ENCODE results near the gene NCBP3. TPM values are rescaled to one million over a fixed set of nuclear protein-coding genes. Genes with fewer than 3 reads are reported as not detected.

The NCBP3 gene
- total and polyA plus RNA-seq, 2 of the 8 experiments (the other 6 are each of a cell fraction or from before 2014, with no cell fraction given): 19.6 to 46.1 TPM

GRCh38 chr17:3827124-3827773 lies 18.8 kb downstream of the NCBP3 start:
- Histone ChIP-seq H3K79me1 (ENCODE audit: low read depth, low read length) (peaks cover 2% of the 10 kb centered on the region; the same call in 1 of the 2 replicates), H3K23ac (ENCODE audit: insufficient read length) (no peak overlapping the region), H4K91ac (replicated peaks; ENCODE audit: insufficient read length, low read length) (no peak overlapping the region), H2BK12ac (ENCODE audit: low read depth, low read length) (no peak overlapping the region), H3K79me2 (ENCODE audit: control insufficient read depth in 1 of 2, insufficient read depth in 2 of 2, low read length in 2 of 2) (peaks cover 0 to 4% of the 10 kb centered on the region in 2 experiments; a peak in 2 of 4 replicates), H4K20me1 (replicated peaks in 1 of 2; ENCODE audit: control insufficient read depth in 1 of 2, insufficient read depth in 2 of 2, low read length in 2 of 2) (peaks cover 2 to 4% of the 10 kb centered on the region in 2 experiments), H3K18ac (ENCODE audit: extremely low read depth, low read length) (no peak overlapping the region), H2BK15ac (ENCODE audit: low read length) (no peak overlapping the region), H2BK20ac (ENCODE audit: low read length) (no peak overlapping the region), H4K8ac (ENCODE audit: extremely low read depth, insufficient read depth, low read length) (no peak overlapping the region), H4K5ac (ENCODE audit: insufficient read length, low read depth, low read length) (no peak overlapping the region), H3K27ac (ENCODE audit: low read depth, low read length) (no peak overlapping the region), H3K23me2 (ENCODE audit: low read depth, low read length) (no peaks in the 10 kb centered on the region), H2AFZ (ENCODE audit: low read length) (no peak overlapping the region), H3K4me1 (replicated peaks in 1 of 4; ENCODE audit: control insufficient read depth in 3 of 4, insufficient read depth in 4 of 4, low read length in 3 of 4) (no peaks in the 10 kb centered on the region), H2BK120ac (replicated peaks; ENCODE audit: low read depth, low read length) (no peak overlapping the region), H3K4me3 (ENCODE audit: extremely low read depth in 1 of 4, insufficient read depth in 2 of 4, low read depth in 3 of 4, low read length in 4 of 4) (no peak overlapping the region), H3K56ac (replicated peaks; ENCODE audit: insufficient read length, low read depth, low read length) (no peak overlapping the region), H3K27me3 (replicated peaks in 1 of 4; ENCODE audit: control insufficient read depth in 3 of 4, extremely low read depth in 1 of 4, insufficient read depth in 3 of 4, low read length in 3 of 4) (no peaks in the 10 kb centered on the region), H2BK5ac (ENCODE audit: low read depth, low read length) (no peak overlapping the region), H3K4me2 (ENCODE audit: insufficient read depth in 1 of 2, low read depth in 2 of 2, low read length in 2 of 2) (no peak overlapping the region), H3K14ac (ENCODE audit: insufficient read length) (no peak overlapping the region), H3K9ac (replicated peaks in 1 of 4; ENCODE audit: extremely low read depth in 1 of 4, low read depth in 3 of 4, low read length in 3 of 4) (no peak overlapping the region), H3K36me3 (ENCODE audit: control insufficient read depth in 2 of 4, insufficient read depth in 4 of 4, low read length in 3 of 4) (peaks cover 9 to 51% (median 43%) of the 10 kb centered on the region in 4 experiments), H3K9me3 (ENCODE audit: insufficient read depth in 2 of 2, low read depth in 1 of 2, low read length in 1 of 2) (no peaks in the 10 kb centered on the region), H2AK5ac (ENCODE audit: low read depth, low read length) (no peak overlapping the region), H3K4ac (replicated peaks; ENCODE audit: insufficient read length, low read depth, low read length) (no peak overlapping the region)
- DNase-seq (ENCODE audit: low read depth in 1 of 2, low spot score in 2 of 2): peak in 1 of 2 experiments; percentile 80
- POLR2A ChIA-PET (ENCODE audit: partially characterized antibody): interaction anchor here (1.2 to 1.8 kb wide), 2 partner anchors 12 to 17 kb away, joined by 3 to 6 read pairs; no protein-coding TSS in a partner anchor
- CTCF ChIA-PET (ENCODE audit: partially characterized antibody): interaction anchor here (0.6 to 6.5 kb wide), 31 partner anchors 9 to 794 kb away, joined by 3 to 81 read pairs (median 4); partner anchors contain the start of gene NCBP3
- peak; percentile 83 for FAIRE-seq
- 71% methylated on average over 6 of the region's 6 CpGs; no CpG with 5 or more reads in 1 of the 2 experiments for WGBS, 2 experiments (ENCODE audit: extremely low coverage in 1 of 2, insufficient coverage in 1 of 2, insufficient read length in 1 of 2, insufficient replicate concordance in 2 of 2, low coverage in 1 of 2, low lambda C conversion rate in 2 of 2, missing lambda C conversion rate in 1 of 2)
- no peak for TF ChIP-seq NANOG (IDR thresholded peaks at IDR 0.05; ENCODE audit: insufficient read depth, low read depth, low read length, poor library complexity, severe bottlenecking)
- no peak for TF ChIP-seq TAF1 (IDR thresholded peaks at IDR 0.05; ENCODE audit: low read depth, low read length)
- TF ChIP-seq SP2 (IDR thresholded peaks at IDR 0.05; ENCODE audit: low read length): no peak
- TF ChIP-seq SIN3A (conservative IDR thresholded peaks at IDR 0.05 in 1 of 2, IDR thresholded peaks at IDR 0.05 in 1 of 2; ENCODE audit: low read depth in 1 of 2, low read length in 2 of 2): peak in 1 of 2 experiments; percentile 61; a peak in 2 of 4 replicates
- no peak for TF ChIP-seq FOSL1 (IDR thresholded peaks at IDR 0.05; ENCODE audit: insufficient read depth, low read depth, low read length)
- TF ChIP-seq SP4 (IDR thresholded peaks at IDR 0.05; ENCODE audit: low read length): no peak
- TF ChIP-seq RAD21 (IDR thresholded peaks at IDR 0.05 in 1 of 2, conservative IDR thresholded peaks at IDR 0.05 in 1 of 2; ENCODE audit: low read depth in 2 of 2, low read length in 2 of 2): peak; percentile 70 to 76; a peak in 3 of 4 replicates
- peak; percentile 37 to 87 (median 67) for TF ChIP-seq CTCF (IDR thresholded peaks at IDR 0.05; ENCODE audit: control extremely low read depth in 1 of 3, insufficient read depth in 1 of 3, low read depth in 1 of 3, low read length in 3 of 3)
- no peak for TF ChIP-seq SIX5 (IDR thresholded peaks at IDR 0.05; ENCODE audit: low read depth, low read length)
